H9 (cell line): ENCODE data around the gene LAMA5. TPM values are rescaled to one million over a fixed set of nuclear protein-coding genes. Genes with fewer than 3 reads are reported as not detected.

Experiments used
- DNase-seq: peaks from one replicate; pipeline ENCODE4 v3.0.0-alpha.2; 2017
- H2AFZ ChIP-seq: one replicate; pipeline ENCODE4 v1.6.1; 2013; ENCODE audit warnings: mild to moderate bottlenecking, low read length, control low read depth, moderate library complexity
- H2AK5ac ChIP-seq: 2 replicates; pipeline ENCODE4 v1.6.1; 2013; ENCODE audit warnings: low read length, control low read depth, mixed read lengths; ENCODE audit not compliant: insufficient read length
- H2BK120ac ChIP-seq: one replicate; pipeline ENCODE4 v1.6.1; 2013; ENCODE audit warnings: low read depth, mild to moderate bottlenecking, low read length, control low read depth, inconsistent platforms; ENCODE audit not compliant: poor library complexity, severe bottlenecking
- H2BK12ac ChIP-seq: 2 replicates; pipeline ENCODE4 v1.6.1; 2013; ENCODE audit warnings: low read length, control low read depth, mixed read lengths, low read depth; ENCODE audit not compliant: insufficient read length
- H2BK15ac ChIP-seq: 2 replicates; pipeline ENCODE4 v1.6.1; 2013; ENCODE audit warnings: low read depth, low read length, control low read depth
- H2BK20ac ChIP-seq: one replicate; pipeline ENCODE4 v1.6.1; 2013; ENCODE audit warnings: low read depth, mild to moderate bottlenecking, low read length, control low read depth, inconsistent platforms; ENCODE audit not compliant: poor library complexity, severe bottlenecking
- H2BK5ac ChIP-seq: 2 replicates; pipeline ENCODE4 v1.6.1; 2013; ENCODE audit warnings: low read length, control low read depth, mixed read lengths; ENCODE audit not compliant: insufficient read length
- H3K14ac ChIP-seq: 2 replicates; pipeline ENCODE4 v1.6.1; 2013; ENCODE audit warnings: low read length, control low read depth; ENCODE audit not compliant: insufficient read depth
- H3K18ac ChIP-seq: 2 replicates; pipeline ENCODE4 v1.6.1; 2013; ENCODE audit warnings: low read depth, mild to moderate bottlenecking, mixed read lengths, low read length, control low read depth; ENCODE audit not compliant: insufficient read length
- H3K23ac ChIP-seq: 2 replicates; pipeline ENCODE4 v1.6.1; 2013; ENCODE audit warnings: low read length, control low read depth, mixed read lengths, low read depth; ENCODE audit not compliant: insufficient read length
- H3K23me2 ChIP-seq: 2 replicates; pipeline ENCODE4 v1.6.1; 2013; ENCODE audit warnings: low read depth, mild to moderate bottlenecking, mixed read lengths, low read length, control low read depth; ENCODE audit not compliant: insufficient read length, poor library complexity, severe bottlenecking
- H3K27ac ChIP-seq: 2 replicates; pipeline ENCODE4 v1.5.1; 2013; ENCODE audit warnings: low read length, control low read depth, mixed read lengths, low read depth; ENCODE audit not compliant: insufficient read length
- H3K27me3 ChIP-seq: 2 replicates; pipeline ENCODE4 v1.6.1; 2013; ENCODE audit warnings: low read length, control low read depth, inconsistent platforms; ENCODE audit not compliant: insufficient read depth
- H3K4ac ChIP-seq: 2 replicates; pipeline ENCODE4 v1.6.1; 2013; ENCODE audit warnings: low read depth, mild to moderate bottlenecking, control low read depth, inconsistent platforms, low read length, moderate library complexity
- H3K4me1 ChIP-seq: 2 replicates; pipeline ENCODE4 v1.6.1; 2013; ENCODE audit warnings: low read length, control low read depth, inconsistent platforms; ENCODE audit not compliant: insufficient read depth
- H3K4me2 ChIP-seq: 2 replicates; pipeline ENCODE4 v1.6.1; 2013; ENCODE audit warnings: low read length, control low read depth, mixed read lengths; ENCODE audit not compliant: insufficient read length, insufficient read depth
- H3K56ac ChIP-seq: 2 replicates; pipeline ENCODE4 v1.6.1; 2013; ENCODE audit warnings: low read depth, mild to moderate bottlenecking, mixed read lengths, low read length, control low read depth; ENCODE audit not compliant: insufficient read length
- H3K79me1 ChIP-seq: 2 replicates; pipeline ENCODE4 v1.6.1; 2013; ENCODE audit warnings: low read depth, mild to moderate bottlenecking, moderate library complexity, low read length, control low read depth, inconsistent platforms; ENCODE audit not compliant: insufficient read depth, poor library complexity, severe bottlenecking
- H3K79me2 ChIP-seq: 2 replicates; pipeline ENCODE4 v1.6.1; 2013; ENCODE audit warnings: low read length, control low read depth, inconsistent platforms; ENCODE audit not compliant: insufficient read depth
- H3K9ac ChIP-seq: 2 replicates; pipeline ENCODE4 v1.6.1; 2013; ENCODE audit warnings: low read length, control low read depth, mixed read lengths; ENCODE audit not compliant: insufficient read length; ENCODE audit errors: extremely low read depth
- H3K9me3 ChIP-seq: one replicate; pipeline ENCODE4 v1.6.1; 2013; ENCODE audit warnings: low read depth, low read length, inconsistent platforms; ENCODE audit not compliant: control insufficient read depth
- H3T11ph ChIP-seq: one replicate; pipeline ENCODE4 v1.6.1; 2013; ENCODE audit warnings: mild to moderate bottlenecking, low read length, control low read depth, inconsistent platforms
- H4K20me1 ChIP-seq: one replicate; pipeline ENCODE4 v1.6.1; 2013; ENCODE audit not compliant: control insufficient read depth, insufficient read length, insufficient read depth
- H4K5ac ChIP-seq: 2 replicates; pipeline ENCODE4 v1.6.1; 2013; ENCODE audit warnings: low read depth, mild to moderate bottlenecking, mixed read lengths, low read length, control low read depth; ENCODE audit not compliant: insufficient read length
- H4K8ac ChIP-seq: replicated peaks from 2 replicates; pipeline ENCODE4 v1.6.1; 2013; ENCODE audit warnings: low read length, control low read depth, mixed read lengths, low read depth; ENCODE audit not compliant: insufficient read length
- H4K91ac ChIP-seq: 2 replicates; pipeline ENCODE4 v1.6.1; 2013; ENCODE audit warnings: low read depth, mild to moderate bottlenecking, moderate library complexity, mixed read lengths, low read length, control low read depth; ENCODE audit not compliant: insufficient read length
- H3K27ac Mint-ChIP-seq, 3 experiments: 2 replicates in 2 of 3; 3 replicates in 1 of 3; pipeline ENCODE4 v1.8.0; 2020 to 2021; ENCODE audit warnings: mixed read lengths in 3 of 3, mild to moderate bottlenecking in 1 of 3, moderate library complexity in 1 of 3
- H3K27me3 Mint-ChIP-seq: 2 replicates; pipeline ENCODE4 v1.8.0; 2021; ENCODE audit warnings: low read depth, mild to moderate bottlenecking, moderate library complexity, mixed read lengths
- H3K36me3 Mint-ChIP-seq, 3 experiments: 2 replicates in 2 of 3; 3 replicates in 1 of 3; pipeline ENCODE4 v1.8.0; 2020 to 2021; ENCODE audit warnings: low read depth in 3 of 3, mixed read lengths in 3 of 3; ENCODE audit not compliant: insufficient read depth in 1 of 3
- H3K4me1 Mint-ChIP-seq, 2 experiments: 2 replicates each; pipeline ENCODE4 v1.8.0; 2020; ENCODE audit warnings: mixed read lengths in 2 of 2
- H3K4me3 Mint-ChIP-seq, 2 experiments: 2 replicates in 1 of 2; 3 replicates in 1 of 2; pipeline ENCODE4 v1.8.0; 2020 to 2021; ENCODE audit warnings: mild to moderate bottlenecking in 2 of 2, mixed read lengths in 2 of 2, moderate library complexity in 1 of 2
- H3K9me3 Mint-ChIP-seq, 2 experiments: 2 replicates in 1 of 2; 3 replicates in 1 of 2; pipeline ENCODE4 v1.8.0; 2020; ENCODE audit warnings: mild to moderate bottlenecking in 2 of 2, mixed read lengths in 2 of 2, moderate library complexity in 1 of 2
- WGBS: extraction: QIAGEN DNeasy Blood & Tissue Kit; methylation state at CpG from one replicate; pipeline ENCODE4 v1.1.7; 2013; ENCODE audit warnings: missing lambda C conversion rate, low lambda C conversion rate, mixed read lengths; ENCODE audit not compliant: insufficient read length; ENCODE audit errors: extremely low coverage; 5-methylcytosine and 5-hydroxymethylcytosine counted together
- total RNA-seq: library from RNA; stranded (reverse); gene quantifications from 2 replicates; pipeline ENCODE4 v1.2.1, GENCODE V29; 2021
- TF ChIP-seq, protein P1 (sequence below): fragments of 200-600 bp; sonication (generic); conservative IDR thresholded peaks from 3 replicates; pipeline ENCODE4 v1.8.0; 2021; ENCODE audit warnings: antibody characterized with exemption, mild to moderate bottlenecking

LAMA5 gene
- total RNA-seq, 1 experiment from 2014 or later, result 200 TPM

DNA sequence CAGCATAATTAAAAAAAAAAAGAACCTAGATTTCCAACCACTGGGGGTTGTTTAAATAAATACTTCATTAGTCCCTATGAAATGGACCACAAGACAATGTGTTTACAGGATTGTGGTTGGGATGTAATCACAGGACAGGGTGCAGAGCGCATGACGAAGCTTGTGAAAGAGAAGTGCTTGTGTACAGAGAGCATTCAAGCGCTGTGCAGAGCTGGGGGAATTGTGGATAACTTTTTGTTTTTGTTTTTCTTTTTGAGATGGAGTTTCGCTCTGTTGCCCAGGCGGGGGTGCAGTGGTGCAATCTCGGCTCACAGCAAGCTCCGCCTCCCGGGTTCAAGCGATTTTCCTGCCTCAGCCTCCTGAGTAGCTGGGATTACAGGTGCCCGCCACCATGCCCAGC is 22.3 kb downstream of the LAMA5 start:
- TF ChIP-seq, protein P1, sequence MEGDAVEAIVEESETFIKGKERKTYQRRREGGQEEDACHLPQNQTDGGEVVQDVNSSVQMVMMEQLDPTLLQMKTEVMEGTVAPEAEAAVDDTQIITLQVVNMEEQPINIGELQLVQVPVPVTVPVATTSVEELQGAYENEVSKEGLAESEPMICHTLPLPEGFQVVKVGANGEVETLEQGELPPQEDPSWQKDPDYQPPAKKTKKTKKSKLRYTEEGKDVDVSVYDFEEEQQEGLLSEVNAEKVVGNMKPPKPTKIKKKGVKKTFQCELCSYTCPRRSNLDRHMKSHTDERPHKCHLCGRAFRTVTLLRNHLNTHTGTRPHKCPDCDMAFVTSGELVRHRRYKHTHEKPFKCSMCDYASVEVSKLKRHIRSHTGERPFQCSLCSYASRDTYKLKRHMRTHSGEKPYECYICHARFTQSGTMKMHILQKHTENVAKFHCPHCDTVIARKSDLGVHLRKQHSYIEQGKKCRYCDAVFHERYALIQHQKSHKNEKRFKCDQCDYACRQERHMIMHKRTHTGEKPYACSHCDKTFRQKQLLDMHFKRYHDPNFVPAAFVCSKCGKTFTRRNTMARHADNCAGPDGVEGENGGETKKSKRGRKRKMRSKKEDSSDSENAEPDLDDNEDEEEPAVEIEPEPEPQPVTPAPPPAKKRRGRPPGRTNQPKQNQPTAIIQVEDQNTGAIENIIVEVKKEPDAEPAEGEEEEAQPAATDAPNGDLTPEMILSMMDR, result no peak
- Histone ChIP-seq H2BK5ac (no peak overlapping the region), H3K4me2 (no peak overlapping the region), H3K4ac (no peak overlapping the region), H3K14ac (no peak overlapping the region), H2BK12ac (no peak overlapping the region), H4K91ac (no peak overlapping the region), H4K8ac (no peak overlapping the region), H3K9me3 (no peaks in the 10 kb centered on the region), H3K79me2 (no peaks in the 10 kb centered on the region), H3K4me1 (no peaks in the 10 kb centered on the region), H3K79me1 (no peaks in the 10 kb centered on the region), H3K9ac (no peak overlapping the region), H3K18ac (no peak overlapping the region), H4K20me1 (no peaks in the 10 kb centered on the region), H2BK20ac (no peak overlapping the region), H2BK15ac (no peak overlapping the region), H3T11ph (no peak overlapping the region), H2AK5ac (no peak overlapping the region), H3K27me3 (no peaks in the 10 kb centered on the region), H2BK120ac (no peak overlapping the region), H3K23me2 (no peaks in the 10 kb centered on the region), H3K56ac (no peak overlapping the region), H3K23ac (no peak overlapping the region), H4K5ac (no peak overlapping the region), H3K27ac (no peak overlapping the region), H2AFZ (no peak overlapping the region)
- no peaks in the 10 kb centered on the region for H3K4me1 Mint-ChIP-seq
- no peak overlapping the region for H3K4me3 Mint-ChIP-seq
- H3K9me3 Mint-ChIP-seq, result peaks cover 9 to 12% of the 10 kb centered on the region in 2 experiments
- DNase-seq, result no peak
- no CpG with 5 or more reads among the region's 10 CpGs for WGBS
- H3K27ac Mint-ChIP-seq, result peak overlapping the region in 1 of 3 experiments; percentile 71; a peak in 1 of 7 replicates
- H3K36me3 Mint-ChIP-seq, result peaks cover 28 to 82% (median 76%) of the 10 kb centered on the region in 3 experiments
- no peaks in the 10 kb centered on the region; the same call in 1 of the 2 replicates for H3K27me3 Mint-ChIP-seq
